Measurements from ENCODE around the gene KIFC1. TPM values are rescaled to one million over a fixed set of nuclear protein-coding genes. Genes with fewer than 3 reads are reported as not detected.

The KIFC1 gene
- total and polyA plus RNA-seq, 12 donors: 0.09 to 6.1 (median 0.35) TPM; not detected in 2

DNA sequence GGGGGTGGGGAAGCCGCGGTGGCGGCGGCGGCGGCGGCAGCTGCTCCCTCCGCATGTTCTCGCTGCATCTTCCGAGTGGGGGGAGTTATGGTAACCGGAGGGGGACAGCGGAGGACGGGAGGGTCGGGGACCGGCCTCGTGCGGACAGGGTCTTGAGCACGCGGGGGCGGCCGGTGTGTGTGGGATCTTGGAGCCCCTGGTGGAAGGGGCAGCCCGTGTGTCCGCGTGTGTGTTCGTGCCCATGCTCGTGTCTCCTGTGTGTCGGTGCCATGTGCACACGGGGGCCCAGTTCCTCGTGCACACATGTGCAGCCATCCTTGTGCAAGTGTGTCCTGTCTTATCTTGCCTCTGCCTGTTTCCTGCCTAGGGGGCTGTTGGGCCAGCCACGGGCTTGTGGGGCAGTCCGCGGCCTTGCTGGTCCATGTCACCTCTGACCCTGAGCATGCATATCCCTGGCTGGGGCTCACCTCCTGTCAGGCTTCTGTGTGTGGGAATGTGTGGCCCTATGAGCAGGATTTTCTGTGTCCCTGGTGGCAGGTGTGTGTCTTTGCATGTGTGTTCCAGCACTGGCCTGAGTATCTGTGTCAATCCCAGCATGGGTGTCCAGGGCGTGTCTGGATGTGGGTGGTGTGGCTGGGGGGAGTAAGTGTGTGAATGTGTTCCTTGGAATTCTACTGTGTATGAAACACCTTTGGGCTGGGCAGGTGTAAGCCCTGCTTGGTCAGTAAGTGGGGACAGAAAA is 36.8 kb downstream of the KIFC1 start:
- no peak for ATAC-seq
- no peaks in the 10 kb centered on the region for H3K36me3 ChIP-seq
- 8 to 10% methylated on average over 31 to 32 of the region's 33 CpGs for WGBS, 2 donors
- TF ChIP-seq, protein P1, sequence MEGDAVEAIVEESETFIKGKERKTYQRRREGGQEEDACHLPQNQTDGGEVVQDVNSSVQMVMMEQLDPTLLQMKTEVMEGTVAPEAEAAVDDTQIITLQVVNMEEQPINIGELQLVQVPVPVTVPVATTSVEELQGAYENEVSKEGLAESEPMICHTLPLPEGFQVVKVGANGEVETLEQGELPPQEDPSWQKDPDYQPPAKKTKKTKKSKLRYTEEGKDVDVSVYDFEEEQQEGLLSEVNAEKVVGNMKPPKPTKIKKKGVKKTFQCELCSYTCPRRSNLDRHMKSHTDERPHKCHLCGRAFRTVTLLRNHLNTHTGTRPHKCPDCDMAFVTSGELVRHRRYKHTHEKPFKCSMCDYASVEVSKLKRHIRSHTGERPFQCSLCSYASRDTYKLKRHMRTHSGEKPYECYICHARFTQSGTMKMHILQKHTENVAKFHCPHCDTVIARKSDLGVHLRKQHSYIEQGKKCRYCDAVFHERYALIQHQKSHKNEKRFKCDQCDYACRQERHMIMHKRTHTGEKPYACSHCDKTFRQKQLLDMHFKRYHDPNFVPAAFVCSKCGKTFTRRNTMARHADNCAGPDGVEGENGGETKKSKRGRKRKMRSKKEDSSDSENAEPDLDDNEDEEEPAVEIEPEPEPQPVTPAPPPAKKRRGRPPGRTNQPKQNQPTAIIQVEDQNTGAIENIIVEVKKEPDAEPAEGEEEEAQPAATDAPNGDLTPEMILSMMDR (IDR thresholded peaks at IDR 0.05): peak in 4 of 9 donors; percentile 10 to 21 (median 16)
- no peaks in the 10 kb centered on the region for H3K27me3 ChIP-seq
- H3K4me1 ChIP-seq: peaks cover 18 to 77% (median 64%) of the 10 kb centered on the region in 9 donors
- H3K4me3 ChIP-seq: peak overlapping the region in 9 of 10 donors; percentile 22 to 74 (median 68)
- intact Hi-C loops (cut with DNase I): loop anchor here in 3 of 10 donors (5.0 to 10.0 kb wide), 3 partner anchors 36 to 149 kb away; partner anchors contain the start of gene KIFC1 (in 1 of the 3)
- DNase-seq: no peak
- H3K27ac ChIP-seq: peak overlapping the region in 9 of 10 donors; percentile 44 to 95 (median 71)
- H3K9me3 ChIP-seq: no peaks in the 10 kb centered on the region

DNA sequence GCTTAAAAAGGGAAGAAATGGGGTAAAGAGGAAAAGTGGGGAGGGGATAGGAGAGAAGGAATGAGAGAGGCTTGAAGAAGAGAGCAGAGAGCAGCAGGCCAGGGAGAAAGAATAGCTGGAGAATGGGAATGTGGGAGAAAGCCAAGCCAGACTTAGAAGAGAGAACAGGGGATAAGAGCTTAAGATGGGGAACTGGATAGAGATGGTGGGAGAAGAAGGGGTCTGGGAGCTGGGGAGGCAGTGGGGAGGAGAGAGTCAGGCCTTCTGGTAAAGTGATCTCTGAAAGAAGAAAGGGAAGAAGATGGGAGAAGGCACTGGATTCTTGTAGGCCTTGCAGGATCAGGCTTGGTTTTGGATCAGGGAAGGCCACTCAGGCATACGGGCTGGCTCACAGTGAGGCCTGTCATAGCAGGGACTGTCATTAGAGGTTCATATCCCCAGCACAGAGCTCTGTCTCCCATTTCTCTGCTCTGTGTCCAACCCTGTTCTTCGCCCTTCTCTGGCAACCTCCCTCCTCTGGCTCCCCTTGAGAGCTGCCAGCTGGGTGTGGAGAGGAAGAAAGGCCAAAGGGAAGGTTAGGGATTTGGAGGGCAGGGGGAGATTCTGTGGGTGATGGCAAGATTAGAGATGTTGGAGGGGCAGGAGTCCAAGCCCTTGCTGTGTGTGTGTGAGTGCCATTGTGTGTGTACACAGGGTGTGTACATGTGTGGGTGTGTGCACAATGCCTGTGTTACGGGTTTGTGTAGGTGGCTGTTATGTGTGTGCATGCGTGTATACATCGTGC is 37.5 kb downstream of the KIFC1 start:
- intact Hi-C loops (cut with DNase I): loop anchor here in 3 of 10 donors (5.0 to 10.0 kb wide), 3 partner anchors 37 to 148 kb away; partner anchors contain the start of gene KIFC1 (in 1 of the 3)

DNA sequence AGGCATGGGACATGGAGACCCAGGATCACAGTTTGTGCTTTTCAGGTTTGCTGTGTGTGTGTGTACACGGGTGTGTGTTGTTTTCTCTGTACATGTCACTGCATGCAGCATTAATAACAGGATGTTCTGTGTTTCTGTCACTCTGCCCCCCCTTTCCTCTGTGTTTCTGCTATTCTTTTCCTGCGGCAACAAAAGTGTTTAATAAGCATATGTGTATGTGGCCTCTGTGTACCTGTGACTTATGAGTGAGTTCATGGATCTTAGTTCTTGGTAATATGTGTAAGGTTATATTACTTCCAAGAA is 38.1 kb downstream of the KIFC1 start:
- TF ChIP-seq, protein P1 (IDR thresholded peaks at IDR 0.05): no peak
- DNase-seq (no peak), ATAC-seq (no peak)
- Histone ChIP-seq H3K27ac (peak overlapping the region in 2 of 10 donors; percentile 71 to 72), H3K4me3 (no peak overlapping the region), H3K9me3 (no peaks in the 10 kb centered on the region), H3K36me3 (no peaks in the 10 kb centered on the region), H3K4me1 (peaks cover 17 to 80% (median 66%) of the 10 kb centered on the region in 9 donors), H3K27me3 (no peaks in the 10 kb centered on the region)
- intact Hi-C loops (cut with DNase I): loop anchor here in 4 of 10 donors (5.0 to 10.0 kb wide), 4 partner anchors 37 to 265 kb away; partner anchors contain the start of gene KIFC1 (in 1 of the 4)
- 39 to 58% methylated on average over 2 of the region's 2 CpGs for WGBS, 2 donors

More for the DNA sequence above, 37.5 kb downstream of the KIFC1 start:
- no peaks in the 10 kb centered on the region for H3K27me3 ChIP-seq
- 55 to 63% methylated on average over 5 of the region's 5 CpGs for whole genome bisulfite sequencing, 2 donors
- DNase-seq (no peak), ATAC-seq (no peak)
- H3K9me3 ChIP-seq: no peaks in the 10 kb centered on the region
- H3K4me1 ChIP-seq: peaks cover 20 to 80% (median 70%) of the 10 kb centered on the region in 9 donors
- no peaks in the 10 kb centered on the region for H3K36me3 ChIP-seq
- TF ChIP-seq, protein P1 (IDR thresholded peaks at IDR 0.05): no peak
- peak overlapping the region in 8 of 10 donors; percentile 46 to 95 (median 68) for H3K27ac ChIP-seq
- peak overlapping the region in 1 of 10 donors; percentile 2 for H3K4me3 ChIP-seq

DNA sequence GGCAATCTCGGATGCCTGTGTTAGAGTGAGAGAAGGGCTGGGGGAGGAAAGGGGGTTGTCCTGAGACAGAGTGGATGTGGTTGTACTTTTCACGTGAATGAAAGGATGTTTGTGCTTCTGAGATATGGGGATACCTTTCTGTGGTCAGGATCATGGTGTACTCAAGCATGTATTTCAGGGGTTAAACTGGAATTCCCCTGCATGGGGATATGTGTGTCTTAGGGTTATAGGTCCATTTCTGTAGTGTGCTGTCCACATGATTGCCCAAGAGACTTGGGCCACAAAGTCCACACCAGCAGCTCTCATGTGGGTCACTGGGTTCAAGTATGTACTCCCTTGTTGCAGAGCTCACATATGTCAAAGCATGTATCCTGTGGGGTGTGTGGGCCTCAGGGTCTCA is 38.7 kb downstream of the KIFC1 start:
- Histone ChIP-seq H3K36me3 (peaks cover 0 to 6% (median 0%) of the 10 kb centered on the region in 9 donors), H3K4me3 (no peak overlapping the region), H3K27ac (peak overlapping the region in 1 of 10 donors; percentile 38), H3K27me3 (no peaks in the 10 kb centered on the region), H3K9me3 (no peaks in the 10 kb centered on the region), H3K4me1 (peaks cover 13 to 76% (median 61%) of the 10 kb centered on the region in 9 donors)
- no peak for DNase-seq
- TF ChIP-seq, protein P1 (IDR thresholded peaks at IDR 0.05): no peak
- intact Hi-C loops (cut with DNase I): loop anchor here in 1 of 10 donors (10.0 kb wide), 1 partner anchor 264 kb away; no protein-coding TSS in a partner anchor
- ATAC-seq: no peak
- WGBS, 2 donors: 60 to 61% methylated on average over 2 of the region's 2 CpGs
